ENCODE measurements around the gene SMIM36.

DNA sequence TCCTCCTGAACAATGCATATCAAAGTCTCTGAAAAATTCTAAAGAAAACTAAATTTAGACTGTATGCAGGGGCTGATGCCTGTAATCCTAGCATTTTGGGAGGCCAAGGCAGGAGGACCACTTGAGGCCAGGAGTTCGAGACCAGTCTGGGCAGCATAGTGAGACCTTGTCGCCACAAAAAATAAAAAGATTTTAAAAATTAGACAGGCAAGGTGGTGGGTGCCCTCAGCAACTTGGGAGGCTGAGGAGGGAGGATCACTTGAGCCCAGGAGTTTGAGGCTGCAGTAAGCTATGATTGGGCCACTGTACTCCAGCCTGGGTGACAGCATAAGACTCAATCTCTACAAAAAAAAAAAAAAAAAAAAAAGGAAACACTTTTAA, 59.5 kb downstream of the SMIM36 start:
- TF ChIP-seq CTCF (IDR thresholded peaks at IDR 0.05; ENCODE audit: low read length) = no peak
- TF ChIP-seq EZH2 (IDR thresholded peaks at IDR 0.05; ENCODE audit: borderline replicate concordance, low read length) = no peak
